ENCODE measurements around the gene RGCC. TPM values are rescaled to one million over a fixed set of nuclear protein-coding genes. Genes with fewer than 3 reads are reported as not detected.
A peak's percentile ranks its signal among the peaks of the same experiment; 100 is the strongest.

Gene RGCC
- polyA plus RNA-seq, 1 of the 3 experiments (the other 2 are of a cell fraction): 0.05 TPM

GRCh38 chr13:41426047-41426446, 31.3 kb upstream of the RGCC start:
- H3K4me2 ChIP-seq: no peak overlapping the region
- H3K36me3 ChIP-seq (replicated peaks in 1 of 2; ENCODE audit: control insufficient read depth in 1 of 2, insufficient read depth in 2 of 2, low read length in 1 of 2): no peaks in the 10 kb centered on the region
- no peak overlapping the region for H3K4me3 ChIP-seq (ENCODE audit: low read depth in 2 of 2, low read length in 1 of 2)
- TF ChIP-seq RXRA (IDR thresholded peaks at IDR 0.05; ENCODE audit: borderline replicate concordance, low read depth) (no peak), MXI1 (IDR thresholded peaks at IDR 0.05; ENCODE audit: low read depth, low read length) (no peak), IRF3 (IDR thresholded peaks at IDR 0.05; ENCODE audit: low read depth, low read length) (no peak), PBX3 (IDR thresholded peaks at IDR 0.05) (no peak), SIN3A (IDR thresholded peaks at IDR 0.05; ENCODE audit: borderline replicate concordance, low read depth, low read length) (no peak), NRF1 (IDR thresholded peaks at IDR 0.05; ENCODE audit: low read depth, low read length) (no peak), YY1 (IDR thresholded peaks at IDR 0.05; ENCODE audit: low read depth) (no peak), FOXM1 (IDR thresholded peaks at IDR 0.05; ENCODE audit: low read depth) (no peak), TAF1 (IDR thresholded peaks at IDR 0.05; ENCODE audit: borderline replicate concordance, low read depth, low read length) (no peak)
- H3K4me1 ChIP-seq (ENCODE audit: control insufficient read depth in 1 of 2, insufficient read depth in 2 of 2, low read depth in 1 of 2, low read length in 1 of 2): peaks cover 0 to 6% of the 10 kb centered on the region in 2 experiments; a peak in 1 of 4 replicates
- no peaks in the 10 kb centered on the region for H4K20me1 ChIP-seq (ENCODE audit: insufficient read depth)
- H2AFZ ChIP-seq (ENCODE audit: low read depth): no peak overlapping the region
- H3K27ac ChIP-seq (ENCODE audit: low read depth in 2 of 2, low read length in 1 of 2): no peak overlapping the region
- no peaks in the 10 kb centered on the region for H3F3A ChIP-seq (replicated peaks; ENCODE audit: insufficient read depth)
- no peaks in the 10 kb centered on the region for H3K9me3 ChIP-seq
- H3K79me2 ChIP-seq (ENCODE audit: insufficient read depth): no peaks in the 10 kb centered on the region
- no peaks in the 10 kb centered on the region; the same call in 1 of the 2 replicates for H3K27me3 ChIP-seq (ENCODE audit: insufficient read depth)
- WGBS (ENCODE audit: low lambda C conversion rate): 72% methylated on average over 20 of the region's 22 CpGs
- DNase-seq: no peak
- CTCF ChIA-PET: no interaction called here
- no peak overlapping the region for H3K9ac ChIP-seq
- H3K9me2 ChIP-seq: no peaks in the 10 kb centered on the region
- POLR2A ChIA-PET: no interaction called here

- Histone ChIP-seq H3K27me3 (ENCODE audit: insufficient read depth) (no peaks in the 10 kb centered on the region; the same call in 1 of the 2 replicates), H4K20me1 (ENCODE audit: insufficient read depth) (no peaks in the 10 kb centered on the region), H3K9me3 (no peaks in the 10 kb centered on the region), H3K79me2 (ENCODE audit: insufficient read depth) (no peaks in the 10 kb centered on the region), H3K36me3 (replicated peaks in 1 of 2; ENCODE audit: control insufficient read depth in 1 of 2, insufficient read depth in 2 of 2, low read length in 1 of 2) (no peaks in the 10 kb centered on the region), H3K9me2 (no peaks in the 10 kb centered on the region), H3K4me2 (peak overlapping the region; percentile 96), H3F3A (replicated peaks; ENCODE audit: insufficient read depth) (no peaks in the 10 kb centered on the region), H2AFZ (ENCODE audit: low read depth) (peak overlapping the region; percentile 83), H3K9ac (no peak overlapping the region), H3K4me3 (ENCODE audit: low read depth in 2 of 2, low read length in 1 of 2) (peak overlapping the region; percentile 48 to 58), H3K27ac (ENCODE audit: low read depth in 2 of 2, low read length in 1 of 2) (no peak overlapping the region), H3K4me1 (ENCODE audit: control insufficient read depth in 1 of 2, insufficient read depth in 2 of 2, low read depth in 1 of 2, low read length in 1 of 2) (peaks cover 0 to 6% of the 10 kb centered on the region in 2 experiments; a peak in 1 of 4 replicates)
- POLR2A ChIA-PET: no interaction called here
- WGBS (ENCODE audit: low lambda C conversion rate): 4% methylated on average over 9 of the region's 17 CpGs
- DNase-seq: peak; percentile 19
- CTCF ChIA-PET: no interaction called here
- no peak for TF ChIP-seq TCF12 (IDR thresholded peaks at IDR 0.05)
- no peak for TF ChIP-seq IRF3 (IDR thresholded peaks at IDR 0.05; ENCODE audit: low read depth, low read length)
- no peak for TF ChIP-seq RCOR1 (IDR thresholded peaks at IDR 0.05; ENCODE audit: low read length)
Observed at GRCh38 chr13:41427666-41428065, 29.7 kb upstream of the RGCC start.
